ENCODE data around the gene SLC16A9.

GRCh38 chr10:59624951-59625350 lies 84.7 kb downstream of the SLC16A9 start:
- TF ChIP-seq USF1 (IDR thresholded peaks at IDR 0.05; ENCODE audit: borderline replicate concordance, low read depth) (no peak), EP300 (IDR thresholded peaks at IDR 0.05; ENCODE audit: borderline replicate concordance in 1 of 2, low read depth in 1 of 2, low read length in 1 of 2) (no peak), CTCF (IDR thresholded peaks at IDR 0.05) (no peak), YY1 (IDR thresholded peaks at IDR 0.05; ENCODE audit: low read depth) (no peak), SMC3 (IDR thresholded peaks at IDR 0.05; ENCODE audit: low read depth, low read length) (no peak), TAF1 (IDR thresholded peaks at IDR 0.05; ENCODE audit: borderline replicate concordance, low read depth, low read length) (no peak), JUND (IDR thresholded peaks at IDR 0.05) (no peak), RFX5 (IDR thresholded peaks at IDR 0.05; ENCODE audit: low read length) (no peak)
